Osteoblast (primary cell): Measurements from ENCODE around the gene PGC. TPM values are rescaled to one million over a fixed set of nuclear protein-coding genes. Genes with fewer than 3 reads are reported as not detected.
A peak's percentile ranks its signal among the peaks of the same experiment; 100 is the strongest.

ENCODE experiments used
- DNase-seq: peaks from one replicate; pipeline ENCODE4 v3.0.0; 2011; ENCODE audit warnings: low spot score, mixed read lengths; ENCODE audit not compliant: insufficient read length; ENCODE audit errors: missing footprints
- H2AFZ ChIP-seq: 2 replicates; pipeline ENCODE4 v1.6.0; 2011; ENCODE audit warnings: mild to moderate bottlenecking, low read length
- H3K27ac ChIP-seq: 2 replicates; pipeline ENCODE4 v1.5.1; 2011; ENCODE audit warnings: mild to moderate bottlenecking, low read depth, low read length, moderate library complexity
- H3K27me3 ChIP-seq: 2 replicates; pipeline ENCODE4 v1.6.0; 2012; ENCODE audit warnings: mild to moderate bottlenecking, control low read depth, inconsistent platforms, low read length, moderate library complexity; ENCODE audit not compliant: insufficient read depth
- H3K36me3 ChIP-seq: 2 replicates; pipeline ENCODE4 v1.5.1; 2011; ENCODE audit warnings: mild to moderate bottlenecking, low read length, control low read depth, moderate library complexity; ENCODE audit not compliant: insufficient read depth
- H3K4me1 ChIP-seq: 2 replicates; pipeline ENCODE4 v1.5.1; 2011; ENCODE audit warnings: mild to moderate bottlenecking, low read length, control low read depth, moderate library complexity; ENCODE audit not compliant: insufficient read depth
- H3K4me2 ChIP-seq: 2 replicates; pipeline ENCODE4 v1.6.0; 2011; ENCODE audit warnings: mild to moderate bottlenecking, low read length; ENCODE audit not compliant: insufficient read depth
- H3K4me3 ChIP-seq: fragments of 200-600 bp; sonication (generic); 3 replicates; pipeline ENCODE4 v1.5.1; 2012; ENCODE audit warnings: mild to moderate bottlenecking, low read length, inconsistent platforms; ENCODE audit not compliant: insufficient read depth
- H3K79me2 ChIP-seq: 2 replicates; pipeline ENCODE4 v1.6.0; 2012; ENCODE audit warnings: mild to moderate bottlenecking, low read length, control low read depth, inconsistent platforms; ENCODE audit not compliant: insufficient read depth
- H3K9me3 ChIP-seq: 2 replicates; pipeline ENCODE4 v1.5.1; 2011; ENCODE audit warnings: low read depth, low read length, control low read depth
- H4K20me1 ChIP-seq: 2 replicates; pipeline ENCODE4 v1.6.0; 2012; ENCODE audit warnings: mild to moderate bottlenecking, low read length, control low read depth; ENCODE audit not compliant: insufficient read depth
- total RNA-seq: library from RNA; depleted of rRNA; stranded (reverse); fragments of >200 nt; gene quantifications from 2 replicates; pipeline ENCODE4 v1.2.3, GENCODE V29; 2012
- TF ChIP-seq, protein P1 (sequence below): IDR thresholded peaks from 2 replicates; pipeline ENCODE4 v1.5.1; 2011; ENCODE audit warnings: mild to moderate bottlenecking, low read depth, low read length, moderate library complexity; ENCODE audit errors: extremely low read depth

PGC gene
- total RNA-seq, 1 donor: not detected

- H3K4me2 ChIP-seq: no peak overlapping the region
- TF ChIP-seq, protein P1, sequence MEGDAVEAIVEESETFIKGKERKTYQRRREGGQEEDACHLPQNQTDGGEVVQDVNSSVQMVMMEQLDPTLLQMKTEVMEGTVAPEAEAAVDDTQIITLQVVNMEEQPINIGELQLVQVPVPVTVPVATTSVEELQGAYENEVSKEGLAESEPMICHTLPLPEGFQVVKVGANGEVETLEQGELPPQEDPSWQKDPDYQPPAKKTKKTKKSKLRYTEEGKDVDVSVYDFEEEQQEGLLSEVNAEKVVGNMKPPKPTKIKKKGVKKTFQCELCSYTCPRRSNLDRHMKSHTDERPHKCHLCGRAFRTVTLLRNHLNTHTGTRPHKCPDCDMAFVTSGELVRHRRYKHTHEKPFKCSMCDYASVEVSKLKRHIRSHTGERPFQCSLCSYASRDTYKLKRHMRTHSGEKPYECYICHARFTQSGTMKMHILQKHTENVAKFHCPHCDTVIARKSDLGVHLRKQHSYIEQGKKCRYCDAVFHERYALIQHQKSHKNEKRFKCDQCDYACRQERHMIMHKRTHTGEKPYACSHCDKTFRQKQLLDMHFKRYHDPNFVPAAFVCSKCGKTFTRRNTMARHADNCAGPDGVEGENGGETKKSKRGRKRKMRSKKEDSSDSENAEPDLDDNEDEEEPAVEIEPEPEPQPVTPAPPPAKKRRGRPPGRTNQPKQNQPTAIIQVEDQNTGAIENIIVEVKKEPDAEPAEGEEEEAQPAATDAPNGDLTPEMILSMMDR: no peak
- peaks cover 7% of the 10 kb centered on the region for H3K27me3 ChIP-seq
- no peaks in the 10 kb centered on the region for H3K36me3 ChIP-seq
- H3K27ac ChIP-seq: no peak overlapping the region
- H3K4me3 ChIP-seq: no peak overlapping the region
- no peaks in the 10 kb centered on the region for H4K20me1 ChIP-seq
- no peaks in the 10 kb centered on the region for H3K4me1 ChIP-seq
- peak; percentile 36 for DNase-seq
- no peaks in the 10 kb centered on the region for H3K9me3 ChIP-seq
- H2AFZ ChIP-seq: no peak overlapping the region
- H3K79me2 ChIP-seq: no peaks in the 10 kb centered on the region
These were observed 12.8 kb upstream of the PGC start for GRCh38 chr6:41759905-41760579.

DNA sequence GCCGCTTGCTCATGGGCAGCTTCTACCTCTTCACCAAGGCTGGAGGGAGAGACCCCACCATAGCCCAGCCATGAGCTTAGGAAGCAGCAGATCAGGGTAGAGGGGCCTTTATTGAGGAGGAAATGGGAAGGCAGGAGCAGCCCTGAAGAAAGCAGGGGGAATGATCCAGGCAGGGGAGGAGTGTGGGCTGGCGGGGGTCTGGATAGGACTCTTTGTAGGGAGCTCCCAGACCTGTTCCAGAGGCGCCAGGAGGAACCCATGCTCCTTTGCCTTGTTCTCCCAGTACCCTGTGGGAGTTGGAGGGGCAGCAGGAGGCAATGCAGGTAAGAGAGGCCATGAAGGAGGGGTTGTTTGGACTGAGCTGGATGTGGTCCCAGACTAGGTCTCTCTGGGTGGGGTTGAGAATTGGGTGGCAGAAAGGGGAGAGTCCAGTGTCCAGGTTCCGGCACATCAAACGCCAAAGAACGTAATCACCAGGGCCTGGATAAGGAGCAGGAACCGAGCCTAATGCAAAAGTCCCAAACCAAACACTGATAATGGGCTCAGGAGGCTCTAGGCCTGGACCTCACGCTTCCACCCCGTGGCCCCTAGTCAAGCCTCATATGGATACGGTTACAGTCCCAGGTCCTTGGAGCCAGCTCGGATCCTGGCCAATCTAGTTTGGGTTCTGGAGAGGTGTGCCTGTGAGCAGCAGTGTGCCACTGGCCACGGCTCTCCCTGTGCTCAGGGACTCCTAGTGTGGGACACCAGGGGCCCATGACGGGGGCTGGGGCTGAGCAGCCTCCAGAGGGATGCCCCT is 12.1 kb upstream of the PGC start:
- H3K27ac ChIP-seq: no peak overlapping the region
- H2AFZ ChIP-seq: no peak overlapping the region
- no peaks in the 10 kb centered on the region for H3K9me3 ChIP-seq
- H3K4me3 ChIP-seq: no peak overlapping the region
- peaks cover 7% of the 10 kb centered on the region for H3K27me3 ChIP-seq
- no peaks in the 10 kb centered on the region for H3K36me3 ChIP-seq
- DNase-seq: peak; percentile 59
- H3K79me2 ChIP-seq: no peaks in the 10 kb centered on the region
- no peaks in the 10 kb centered on the region for H4K20me1 ChIP-seq
- no peak overlapping the region for H3K4me2 ChIP-seq
- TF ChIP-seq, protein P1: no peak
- no peaks in the 10 kb centered on the region for H3K4me1 ChIP-seq

DNA sequence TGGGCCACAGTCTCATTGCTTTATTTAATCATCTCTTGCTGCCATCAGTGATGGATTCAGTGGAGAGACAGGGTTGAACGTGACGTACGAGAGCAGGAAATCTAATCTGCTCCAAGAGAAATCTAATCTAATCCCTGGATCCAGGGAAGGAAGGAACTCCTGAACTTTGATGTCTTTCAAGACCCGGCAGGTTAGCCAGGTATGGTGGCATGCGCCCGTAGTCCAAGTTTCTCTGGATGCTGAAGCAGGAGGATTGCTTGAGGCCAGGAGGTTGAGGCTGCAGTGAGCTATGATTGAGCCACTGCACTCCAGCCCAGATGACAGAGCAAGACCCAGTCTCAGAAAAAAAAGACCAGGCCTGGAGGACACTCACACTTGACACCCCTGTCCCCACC is 11.4 kb upstream of the PGC start:
- Histone ChIP-seq H3K36me3 (no peaks in the 10 kb centered on the region), H3K9me3 (no peaks in the 10 kb centered on the region), H3K27ac (no peak overlapping the region), H3K27me3 (peaks cover 11% of the 10 kb centered on the region), H3K4me3 (no peak overlapping the region), H3K4me2 (no peak overlapping the region), H2AFZ (no peak overlapping the region), H3K79me2 (no peaks in the 10 kb centered on the region), H3K4me1 (no peaks in the 10 kb centered on the region), H4K20me1 (no peaks in the 10 kb centered on the region)
- no peak for DNase-seq
- TF ChIP-seq, protein P1: no peak

- no peak overlapping the region for H3K4me3 ChIP-seq
- no peaks in the 10 kb centered on the region for H3K9me3 ChIP-seq
- H3K36me3 ChIP-seq: no peaks in the 10 kb centered on the region
- peaks cover 17% of the 10 kb centered on the region for H3K27me3 ChIP-seq
- no peak overlapping the region for H2AFZ ChIP-seq
- no peaks in the 10 kb centered on the region for H3K79me2 ChIP-seq
- no peak overlapping the region for H3K4me2 ChIP-seq
- peak; percentile 46 for DNase-seq
- H3K4me1 ChIP-seq: no peaks in the 10 kb centered on the region
- TF ChIP-seq, protein P1: no peak
- H4K20me1 ChIP-seq: no peaks in the 10 kb centered on the region
- H3K27ac ChIP-seq: no peak overlapping the region
These were observed 10.9 kb upstream of the PGC start for GRCh38 chr6:41757931-41758640.
